OCI-LY7 (cell line): Measurements from ENCODE around the gene HGFAC.

Source experiments
- EZH2phosphoT487 ChIP-seq: fragments of 200-600 bp; sonication (generic); IDR thresholded peaks from 2 replicates; pipeline ENCODE4 v1.6.1; 2018; ENCODE audit warnings: low read depth, borderline replicate concordance, mild to moderate bottlenecking, mixed run types, antibody characterized with exemption, low read length, moderate library complexity, mixed read lengths
- TF ChIP-seq, protein P1 (sequence below): fragments of 200-600 bp; sonication (generic); conservative IDR thresholded peaks from 2 replicates; pipeline ENCODE4 v1.5.1; 2014; ENCODE audit warnings: mild to moderate bottlenecking, antibody characterized with exemption, low read length, moderate library complexity, mixed read lengths

- TF ChIP-seq, protein P1, sequence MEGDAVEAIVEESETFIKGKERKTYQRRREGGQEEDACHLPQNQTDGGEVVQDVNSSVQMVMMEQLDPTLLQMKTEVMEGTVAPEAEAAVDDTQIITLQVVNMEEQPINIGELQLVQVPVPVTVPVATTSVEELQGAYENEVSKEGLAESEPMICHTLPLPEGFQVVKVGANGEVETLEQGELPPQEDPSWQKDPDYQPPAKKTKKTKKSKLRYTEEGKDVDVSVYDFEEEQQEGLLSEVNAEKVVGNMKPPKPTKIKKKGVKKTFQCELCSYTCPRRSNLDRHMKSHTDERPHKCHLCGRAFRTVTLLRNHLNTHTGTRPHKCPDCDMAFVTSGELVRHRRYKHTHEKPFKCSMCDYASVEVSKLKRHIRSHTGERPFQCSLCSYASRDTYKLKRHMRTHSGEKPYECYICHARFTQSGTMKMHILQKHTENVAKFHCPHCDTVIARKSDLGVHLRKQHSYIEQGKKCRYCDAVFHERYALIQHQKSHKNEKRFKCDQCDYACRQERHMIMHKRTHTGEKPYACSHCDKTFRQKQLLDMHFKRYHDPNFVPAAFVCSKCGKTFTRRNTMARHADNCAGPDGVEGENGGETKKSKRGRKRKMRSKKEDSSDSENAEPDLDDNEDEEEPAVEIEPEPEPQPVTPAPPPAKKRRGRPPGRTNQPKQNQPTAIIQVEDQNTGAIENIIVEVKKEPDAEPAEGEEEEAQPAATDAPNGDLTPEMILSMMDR = no peak
- no peak for TF ChIP-seq EZH2phosphoT487
Measured at GRCh38 chr4:3481113-3481531, 39.4 kb downstream of the HGFAC start.
